ENCODE results near the gene FAM81B. TPM values are rescaled to one million over a fixed set of nuclear protein-coding genes. Genes with fewer than 3 reads are reported as not detected.

The FAM81B gene
- total and polyA plus RNA-seq, 2 donors (not counting 3 experiments of a cell fraction or from before 2014, with no cell fraction given), result not detected

DNA sequence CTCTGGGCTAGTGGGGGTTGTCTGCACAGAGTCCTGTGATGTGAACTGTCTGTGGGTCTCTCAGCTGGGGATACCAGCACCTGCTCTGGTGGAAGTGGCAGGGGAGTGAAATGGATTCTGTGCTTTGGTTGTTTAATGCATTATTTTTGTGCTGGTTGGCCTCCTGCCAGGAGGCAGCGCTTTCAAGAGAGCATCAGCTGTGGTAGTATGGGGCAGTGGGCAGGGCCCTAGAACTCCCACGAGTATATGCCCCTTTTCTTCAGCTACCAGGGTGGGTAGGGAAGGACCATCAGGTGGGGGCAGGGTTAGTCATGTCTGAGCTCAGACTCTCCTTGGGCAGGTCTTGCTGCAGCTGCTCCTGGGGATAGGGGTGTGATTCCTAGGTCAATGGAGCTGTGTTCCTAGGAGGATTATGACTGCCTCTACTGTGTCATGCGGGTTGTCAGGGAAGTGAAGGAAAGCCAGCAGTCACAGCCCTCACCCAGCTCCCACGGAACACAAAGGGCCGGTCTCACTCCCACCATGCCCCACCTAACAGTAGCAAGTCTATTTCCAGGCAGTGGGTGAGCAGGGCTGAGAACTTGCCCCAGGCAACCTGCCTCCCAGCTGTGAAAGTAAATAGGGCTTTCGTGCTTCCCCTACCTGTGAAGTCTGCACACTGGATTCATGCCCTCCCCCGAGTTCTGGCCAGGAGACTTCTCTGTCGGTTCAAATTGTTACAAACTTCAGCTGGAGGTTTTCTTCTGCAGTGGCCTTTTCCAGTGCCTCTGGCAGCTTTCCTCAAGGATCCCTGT lies 25.7 kb upstream of the FAM81B start:
- no peak overlapping the region for H2AFZ ChIP-seq (ENCODE audit: low read depth, low read length)
- H3K4me1 ChIP-seq (ENCODE audit: control insufficient read depth, extremely low read depth, insufficient read depth, low read length), result no peaks in the 10 kb centered on the region
- TF ChIP-seq, protein P1, sequence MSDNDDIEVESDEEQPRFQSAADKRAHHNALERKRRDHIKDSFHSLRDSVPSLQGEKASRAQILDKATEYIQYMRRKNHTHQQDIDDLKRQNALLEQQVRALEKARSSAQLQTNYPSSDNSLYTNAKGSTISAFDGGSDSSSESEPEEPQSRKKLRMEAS (IDR thresholded peaks at IDR 0.05; ENCODE audit: insufficient read depth, insufficient read length), result no peak
- TF ChIP-seq JUN (IDR thresholded peaks at IDR 0.05; ENCODE audit: borderline replicate concordance, insufficient read depth, insufficient read length, low read depth) (no peak), MYC (IDR thresholded peaks at IDR 0.05; ENCODE audit: low read depth, low read length) (no peak), GATA2 (IDR thresholded peaks at IDR 0.05; ENCODE audit: insufficient read depth, insufficient read length, low read depth, low read length) (no peak), FOS (IDR thresholded peaks at IDR 0.05; ENCODE audit: borderline replicate concordance, insufficient read depth, low read length) (no peak), EZH2 (IDR thresholded peaks at IDR 0.05; ENCODE audit: borderline replicate concordance, low read depth, low read length, severe bottlenecking) (no peak), POLR2A (IDR thresholded peaks at IDR 0.05; ENCODE audit: low read depth, low read length) (no peak), POLR2AphosphoS5 (IDR thresholded peaks at IDR 0.05; ENCODE audit: insufficient read depth, low read depth, low read length) (no peak)
- TF ChIP-seq, protein P2, sequence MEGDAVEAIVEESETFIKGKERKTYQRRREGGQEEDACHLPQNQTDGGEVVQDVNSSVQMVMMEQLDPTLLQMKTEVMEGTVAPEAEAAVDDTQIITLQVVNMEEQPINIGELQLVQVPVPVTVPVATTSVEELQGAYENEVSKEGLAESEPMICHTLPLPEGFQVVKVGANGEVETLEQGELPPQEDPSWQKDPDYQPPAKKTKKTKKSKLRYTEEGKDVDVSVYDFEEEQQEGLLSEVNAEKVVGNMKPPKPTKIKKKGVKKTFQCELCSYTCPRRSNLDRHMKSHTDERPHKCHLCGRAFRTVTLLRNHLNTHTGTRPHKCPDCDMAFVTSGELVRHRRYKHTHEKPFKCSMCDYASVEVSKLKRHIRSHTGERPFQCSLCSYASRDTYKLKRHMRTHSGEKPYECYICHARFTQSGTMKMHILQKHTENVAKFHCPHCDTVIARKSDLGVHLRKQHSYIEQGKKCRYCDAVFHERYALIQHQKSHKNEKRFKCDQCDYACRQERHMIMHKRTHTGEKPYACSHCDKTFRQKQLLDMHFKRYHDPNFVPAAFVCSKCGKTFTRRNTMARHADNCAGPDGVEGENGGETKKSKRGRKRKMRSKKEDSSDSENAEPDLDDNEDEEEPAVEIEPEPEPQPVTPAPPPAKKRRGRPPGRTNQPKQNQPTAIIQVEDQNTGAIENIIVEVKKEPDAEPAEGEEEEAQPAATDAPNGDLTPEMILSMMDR (IDR thresholded peaks at IDR 0.05; ENCODE audit: extremely low read depth in 1 of 2, insufficient read depth in 1 of 2, low read depth in 1 of 2, low read length in 2 of 2), result no peak
- H3K27me3 ChIP-seq (ENCODE audit: control insufficient read depth in 2 of 2, insufficient read depth in 2 of 2, low read length in 2 of 2), result peaks cover 0 to 4% of the 10 kb centered on the region in 2 experiments
- dilution Hi-C loops (cut with MboI; ENCODE audit: extremely low pct_ligation_motif_present, low sequenced_read_pairs), result no loop called here
- no TSS peak for BruUV-seq (replicated peaks)
- H3K4me2 ChIP-seq (ENCODE audit: insufficient read depth, low read length), result no peak overlapping the region
- H3K79me2 ChIP-seq (ENCODE audit: control insufficient read depth, insufficient read depth, low read length), result no peaks in the 10 kb centered on the region
- intact Hi-C loops (cut with micrococcal nuclease), result no loop called here
- no peaks in the 10 kb centered on the region for H4K20me1 ChIP-seq (replicated peaks; ENCODE audit: control insufficient read depth, extremely low read depth, insufficient read depth, low read length)
- ChIA-PET CTCF (interaction anchor here (0.9 kb wide), 1 partner anchor 14 kb away, joined by 3 read pairs; no protein-coding TSS in a partner anchor), POLR2A (no interaction called here)
- no peak overlapping the region for H3K4me3 ChIP-seq (replicated peaks in 1 of 3; ENCODE audit: insufficient read depth in 1 of 3, low read depth in 1 of 3, low read length in 3 of 3)
- no peaks in the 10 kb centered on the region for H3K36me3 ChIP-seq (ENCODE audit: control insufficient read depth in 2 of 2, extremely low read depth in 1 of 2, insufficient read depth in 2 of 2, low read length in 2 of 2)
- DNase-seq (ENCODE audit: low read depth, low spot score) (no peak), FAIRE-seq (no peak)
- no peaks in the 10 kb centered on the region for H3K9me1 ChIP-seq (replicated peaks; ENCODE audit: control insufficient read depth, extremely low read depth, insufficient read depth, low read length)
- no peak overlapping the region for H3K9ac ChIP-seq (replicated peaks; ENCODE audit: extremely low read depth, insufficient read depth, low read length)
- H3K27ac ChIP-seq (ENCODE audit: insufficient read depth, low read depth, low read length), result no peak overlapping the region
- no peaks in the 10 kb centered on the region for H3K9me3 ChIP-seq (replicated peaks; ENCODE audit: control insufficient read depth, insufficient read depth, low read length)

All from endothelial cell of umbilical vein (primary cell).